AG04449 (cell line): ENCODE measurements around the gene AK1.

Source experiments
- CTCF ChIA-PET: fragments of 350-600 bp; formaldehyde crosslinking; extraction: SDS; loops from one replicate; lab custom pipeline; 2021; ENCODE audit warnings: antibody characterized with exemption; lab: Yijun Ruan, JAX
- POLR2A ChIA-PET: fragments of 400-600, 350-600 bp; formaldehyde crosslinking; extraction: SDS; loops from one replicate; lab custom pipeline; 2020; ENCODE audit warnings: antibody characterized with exemption, inconsistent platforms; lab: Yijun Ruan, JAX
- DNase-seq: peaks from one replicate; pipeline ENCODE4 v3.0.0-alpha.2; 2010; ENCODE audit warnings: low read depth, low spot score
- H3K4me3 ChIP-seq: 2 replicates; pipeline ENCODE4 v1.5.1; 2011; ENCODE audit warnings: low read depth, mild to moderate bottlenecking, control low read depth, low read length
- CTCF ChIP-seq: IDR thresholded peaks from one replicate; pipeline ENCODE4 v1.5.1; 2011; ENCODE audit warnings: mild to moderate bottlenecking, moderate library complexity, low read length, control low read depth, inconsistent platforms; ENCODE audit not compliant: insufficient read depth; ENCODE audit errors: missing control alignments

Gene AK1

GRCh38 chr9:127865645-127866464, 11.6 kb downstream of the AK1 start:
- DNase-seq, result no peak
- ChIA-PET CTCF (interaction anchor here (1.1 kb wide), 1 partner anchor 8 kb away, joined by 3 read pairs; no protein-coding TSS in a partner anchor), POLR2A (no interaction called here)

GRCh38 chr9:127863191-127863621, 14.3 kb downstream of the AK1 start:
- DNase-seq, result no peak
- no peak for TF ChIP-seq CTCF
- no peak overlapping the region for H3K4me3 ChIP-seq
- POLR2A ChIA-PET, result interaction anchor here (1.1 kb wide), 1 partner anchor 25 kb away, joined by 4 read pairs; no protein-coding TSS in a partner anchor
- CTCF ChIA-PET, result interaction anchor here (0.7 to 1.4 kb wide), 6 partner anchors 9 to 128 kb away, joined by 3 to 7 read pairs (median 4); partner anchors contain the start of genes ENG and TOR2A

More at GRCh38 chr9:127865645-127866464, 11.6 kb downstream of the AK1 start:
- H3K4me3 ChIP-seq, result no peak overlapping the region
- TF ChIP-seq CTCF, result no peak

GRCh38 chr9:127862075-127863011, 15.1 kb downstream of the AK1 start:
- no peak overlapping the region for H3K4me3 ChIP-seq
- ChIA-PET CTCF (interaction anchor here (0.7 to 10.3 kb wide), 6 partner anchors 7 to 127 kb away, joined by 3 to 128 read pairs (median 4); partner anchors contain the start of gene TOR2A), POLR2A (interaction anchor here (0.7 to 1.1 kb wide), 2 partner anchors 24 to 77 kb away, joined by 3 to 4 read pairs; partner anchors contain the start of gene CDK9)
- no peak for TF ChIP-seq CTCF
- no peak for DNase-seq

GRCh38 chr9:127860779-127861178, 16.7 kb downstream of the AK1 start:
- no peak for TF ChIP-seq CTCF
- no peak for DNase-seq
- no peak overlapping the region for H3K4me3 ChIP-seq
- CTCF ChIA-PET, result interaction anchor here (1.2 to 10.3 kb wide), 2 partner anchors 9 to 13 kb away, joined by 3 to 128 read pairs; no protein-coding TSS in a partner anchor
- POLR2A ChIA-PET, result no interaction called here

GRCh38 chr9:127860260-127860659, 17.2 kb downstream of the AK1 start:
- ChIA-PET CTCF (interaction anchor here (1.2 to 10.3 kb wide), 2 partner anchors 9 to 14 kb away, joined by 3 to 128 read pairs; no protein-coding TSS in a partner anchor), POLR2A (no interaction called here)
- H3K4me3 ChIP-seq, result no peak overlapping the region
- no peak for DNase-seq
- no peak for TF ChIP-seq CTCF
